ENCODE results near the gene MEP1B.

The MEP1B gene

DNA sequence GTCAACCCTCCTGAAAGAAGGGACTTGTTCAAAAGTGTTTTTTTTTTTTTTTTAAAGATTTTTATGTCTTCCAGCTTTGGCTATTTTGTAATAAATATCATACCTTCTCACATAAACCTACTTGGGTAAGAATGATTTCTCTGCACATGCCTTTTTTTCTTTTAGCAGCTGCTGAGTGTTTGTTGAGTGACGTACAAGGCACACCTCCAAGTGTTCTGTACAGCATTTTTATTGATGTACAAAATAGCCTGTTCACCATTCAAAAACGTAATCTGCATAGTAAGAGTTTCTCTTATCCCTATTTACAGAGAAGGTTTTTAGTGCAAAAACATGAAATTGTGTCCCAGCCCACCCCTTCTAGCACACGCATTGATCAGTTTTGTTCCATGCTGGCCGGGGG lies 77.6 kb downstream of the MEP1B start:
- no peak for DNase-seq (ENCODE audit: low read depth)

Data from stimulated activated CD8-positive, alpha-beta memory T cell treated with anti-CD3 and anti-CD28 coated beads, Interleukin-4, amount 100 ng/mL, for 24 hours (primary cell).